MM.1S (cell line): Measurements from ENCODE around the gene ANLN.
"Not testable (repeated sequence)": the region's sequence is repeated elsewhere in the genome, so short reads cannot be mapped to it uniquely, and the experiment has no call there.

Experiments used
- DNase-seq: peaks from one replicate; pipeline ENCODE4 v3.0.0-alpha.2; 2015
- H2AFZ ChIP-seq: fragments of 300-600 bp; sonication (generic); 2 replicates; pipeline ENCODE4 v1.6.0; 2016; ENCODE audit warnings: antibody characterized with exemption, low read length
- H3F3A ChIP-seq: fragments of 300-600 bp; sonication (generic); 2 replicates; pipeline ENCODE4 v1.6.1; 2016; ENCODE audit warnings: mild to moderate bottlenecking, antibody characterized with exemption, low read length, moderate library complexity, mixed read lengths; ENCODE audit not compliant: insufficient read depth
- H3K27ac ChIP-seq: fragments of 300-600 bp; sonication (generic); 2 replicates; pipeline ENCODE4 v1.5.1; 2016; ENCODE audit warnings: mild to moderate bottlenecking, low read length
- H3K27me3 ChIP-seq: fragments of 300-600 bp; sonication (generic); replicated peaks from 2 replicates; pipeline ENCODE4 v1.6.0; 2016; ENCODE audit warnings: low read length; ENCODE audit not compliant: insufficient read depth
- H3K36me3 ChIP-seq: fragments of 300-600 bp; sonication (generic); replicated peaks from 2 replicates; pipeline ENCODE4 v1.6.1; 2016; ENCODE audit warnings: mild to moderate bottlenecking, low read length, mixed read lengths; ENCODE audit not compliant: insufficient read depth
- H3K4me1 ChIP-seq: fragments of 300-600 bp; sonication (generic); 2 replicates; pipeline ENCODE4 v1.6.1; 2016; ENCODE audit warnings: low read length, mixed read lengths
- H3K4me2 ChIP-seq: fragments of 300-600 bp; sonication (generic); 2 replicates; pipeline ENCODE4 v1.6.0; 2016; ENCODE audit warnings: low read depth, low read length
- H3K4me3 ChIP-seq: fragments of 300-600 bp; sonication (generic); 2 replicates; pipeline ENCODE4 v1.5.1; 2016; ENCODE audit warnings: low read length, mixed read lengths
- H3K79me2 ChIP-seq: fragments of 300-600 bp; sonication (generic); 2 replicates; pipeline ENCODE4 v1.6.1; 2016; ENCODE audit warnings: mixed run types, low read length, mixed read lengths
- H3K9ac ChIP-seq: fragments of 300-600 bp; sonication (generic); 2 replicates; pipeline ENCODE4 v1.6.1; 2016; ENCODE audit warnings: low read length, mixed read lengths
- H3K9me2 ChIP-seq: fragments of 300-600 bp; sonication (generic); replicated peaks from 2 replicates; pipeline ENCODE4 v1.6.1; 2016; ENCODE audit warnings: mild to moderate bottlenecking, low read length, mixed read lengths; ENCODE audit not compliant: insufficient read depth
- H3K9me3 ChIP-seq: fragments of 300-600 bp; sonication (generic); replicated peaks from 2 replicates; pipeline ENCODE4 v1.6.1; 2016; ENCODE audit warnings: mild to moderate bottlenecking, low read length, mixed read lengths; ENCODE audit not compliant: insufficient read depth
- H4K20me1 ChIP-seq: fragments of 300-600 bp; sonication (generic); 2 replicates; pipeline ENCODE4 v1.6.1; 2016; ENCODE audit warnings: mild to moderate bottlenecking, low read length, moderate library complexity, mixed read lengths; ENCODE audit not compliant: insufficient read depth
- CTCF ChIP-seq: fragments of 300-600 bp; sonication (generic); IDR thresholded peaks from 2 replicates; pipeline ENCODE4 v1.5.1; 2016; ENCODE audit warnings: antibody characterized with exemption, low read length, mixed read lengths
- EZH2 ChIP-seq: fragments of 300-600 bp; sonication (generic); optimal IDR thresholded peaks from 2 replicates; pipeline ENCODE3; 2017; ENCODE audit warnings: low read depth, mild to moderate bottlenecking, antibody characterized with exemption, low read length, mixed read lengths
- EZH2phosphoT487 ChIP-seq: fragments of 300-600 bp; sonication (generic); IDR thresholded peaks from 2 replicates; pipeline ENCODE4 v1.6.1; 2018; ENCODE audit warnings: antibody characterized with exemption, low read length

The ANLN gene

GRCh38 chr7:36370046-36370445, 19.6 kb upstream of the ANLN start:
- DNase-seq: no peak
- Histone ChIP-seq H3K9ac (no peak overlapping the region), H3K4me3 (no peak overlapping the region), H3K9me2 (no peaks in the 10 kb centered on the region), H3K27me3 (no peaks in the 10 kb centered on the region), H3K4me1 (no peaks in the 10 kb centered on the region), H3K4me2 (no peak overlapping the region), H3K27ac (no peak overlapping the region), H3K36me3 (no peaks in the 10 kb centered on the region), H3K79me2 (no peaks in the 10 kb centered on the region), H2AFZ (no peak overlapping the region), H4K20me1 (no peaks in the 10 kb centered on the region), H3K9me3 (no peaks in the 10 kb centered on the region), H3F3A (no peaks in the 10 kb centered on the region)
- TF ChIP-seq CTCF: no peak
- no peak for TF ChIP-seq EZH2phosphoT487
- TF ChIP-seq EZH2: no peak

DNA sequence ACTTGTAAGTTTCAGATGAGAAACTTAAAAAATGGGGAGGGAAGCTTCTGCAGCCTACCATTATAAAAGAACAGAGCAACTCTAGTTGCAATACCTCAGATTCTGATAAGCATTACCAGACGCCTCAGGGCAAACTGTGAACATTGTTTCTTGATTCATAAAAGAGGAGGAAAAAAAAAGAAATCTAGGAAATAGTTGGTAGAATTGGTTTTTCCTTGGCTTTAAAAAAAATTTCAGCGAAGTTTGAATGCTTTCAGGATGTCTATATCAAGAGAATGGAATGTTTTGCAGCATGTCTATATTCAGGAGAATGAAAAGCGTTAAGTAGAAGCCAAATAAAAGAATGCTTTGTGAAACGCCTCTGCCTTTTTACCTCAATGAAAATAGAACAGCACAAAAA, 17.5 kb upstream of the ANLN start:
- Histone ChIP-seq H3K79me2 (no peaks in the 10 kb centered on the region), H3K4me3 (no peak overlapping the region), H3K27me3 (no peaks in the 10 kb centered on the region), H3K36me3 (no peaks in the 10 kb centered on the region), H3K9me3 (no peaks in the 10 kb centered on the region), H2AFZ (no peak overlapping the region), H4K20me1 (no peaks in the 10 kb centered on the region), H3K4me1 (no peaks in the 10 kb centered on the region), H3K4me2 (no peak overlapping the region), H3K9me2 (no peaks in the 10 kb centered on the region), H3F3A (no peaks in the 10 kb centered on the region), H3K9ac (no peak overlapping the region), H3K27ac (no peak overlapping the region)
- DNase-seq: no peak
- no peak for TF ChIP-seq EZH2
- TF ChIP-seq CTCF: no peak
- TF ChIP-seq EZH2phosphoT487: no peak

- H3K4me1 ChIP-seq, H3K27ac ChIP-seq, H3F3A ChIP-seq, H3K9me2 ChIP-seq, DNase-seq, H3K27me3 ChIP-seq, H3K79me2 ChIP-seq, H3K36me3 ChIP-seq, H3K9ac ChIP-seq, H3K9me3 ChIP-seq, H3K4me2 ChIP-seq, H3K4me3 ChIP-seq, H4K20me1 ChIP-seq, H2AFZ ChIP-seq: not testable (repeated sequence)
Measured at GRCh38 chr7:36378555-36378954, 11.1 kb upstream of the ANLN start.

DNA sequence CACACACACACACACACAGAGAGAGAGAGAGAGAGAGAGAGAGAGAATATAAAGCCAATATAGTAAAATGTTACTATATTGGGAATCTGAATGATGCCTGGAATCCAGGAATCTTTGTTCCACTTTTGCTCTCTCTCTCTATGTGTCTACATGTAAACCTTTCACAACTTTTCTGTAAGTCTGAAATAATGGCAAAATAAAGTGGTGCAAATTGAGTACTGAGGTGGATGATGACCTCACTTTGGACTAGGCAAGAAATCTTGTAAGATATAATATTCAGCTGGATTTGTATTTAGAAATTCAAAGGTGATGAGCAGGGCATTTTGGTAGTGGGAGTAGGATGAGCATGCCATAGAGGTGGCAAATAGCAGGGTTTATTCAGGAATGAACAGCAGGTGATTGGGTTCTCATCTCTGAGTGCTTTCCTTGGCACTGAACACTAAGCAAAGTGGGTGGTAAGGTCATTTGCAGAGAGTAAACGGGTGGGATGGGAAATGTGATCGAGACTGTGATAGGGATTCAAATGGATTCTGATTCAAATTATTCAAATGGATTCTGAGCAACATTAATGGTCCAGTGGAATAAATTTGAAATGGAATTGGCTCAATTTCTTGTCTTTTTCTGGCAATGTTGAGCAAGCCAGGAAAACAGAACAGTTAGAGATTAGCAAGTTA, 9.7 kb upstream of the ANLN start:
- Histone ChIP-seq H3K4me3 (no peak overlapping the region), H3K36me3 (no peaks in the 10 kb centered on the region), H4K20me1 (no peaks in the 10 kb centered on the region), H3K27ac (no peak overlapping the region), H3K9me2 (no peaks in the 10 kb centered on the region), H3K27me3 (no peaks in the 10 kb centered on the region), H3K9me3 (no peaks in the 10 kb centered on the region), H3K4me2 (no peak overlapping the region), H3K79me2 (no peaks in the 10 kb centered on the region), H3F3A (no peaks in the 10 kb centered on the region), H3K4me1 (no peaks in the 10 kb centered on the region), H3K9ac (no peak overlapping the region), H2AFZ (no peak overlapping the region)
- TF ChIP-seq EZH2phosphoT487: no peak
- TF ChIP-seq EZH2: no peak
- TF ChIP-seq CTCF: no peak
- DNase-seq: no peak
